PFSK-1 (cell line): Measurements from ENCODE around the gene PHLDB1.

ENCODE experiments used
- POLR2AphosphoS5 ChIP-seq: IDR thresholded peaks from 2 replicates; pipeline ENCODE4 v1.6.1; 2012; ENCODE audit warnings: low read depth, mild to moderate bottlenecking, control low read depth, low read length, moderate library complexity
- TF ChIP-seq, protein P1 (sequence below), 2 experiments: IDR thresholded peaks; 2 replicates each; pipeline versions ENCODE4 v1.6.1 to v1.8.0; 2011 to 2012; ENCODE audit warnings: low read depth in 2 of 2, low read length in 2 of 2, control low read depth in 1 of 2, inconsistent platforms in 1 of 2, mild to moderate bottlenecking in 1 of 2, moderate library complexity in 1 of 2; ENCODE audit not compliant: insufficient read depth in 1 of 2

DNA sequence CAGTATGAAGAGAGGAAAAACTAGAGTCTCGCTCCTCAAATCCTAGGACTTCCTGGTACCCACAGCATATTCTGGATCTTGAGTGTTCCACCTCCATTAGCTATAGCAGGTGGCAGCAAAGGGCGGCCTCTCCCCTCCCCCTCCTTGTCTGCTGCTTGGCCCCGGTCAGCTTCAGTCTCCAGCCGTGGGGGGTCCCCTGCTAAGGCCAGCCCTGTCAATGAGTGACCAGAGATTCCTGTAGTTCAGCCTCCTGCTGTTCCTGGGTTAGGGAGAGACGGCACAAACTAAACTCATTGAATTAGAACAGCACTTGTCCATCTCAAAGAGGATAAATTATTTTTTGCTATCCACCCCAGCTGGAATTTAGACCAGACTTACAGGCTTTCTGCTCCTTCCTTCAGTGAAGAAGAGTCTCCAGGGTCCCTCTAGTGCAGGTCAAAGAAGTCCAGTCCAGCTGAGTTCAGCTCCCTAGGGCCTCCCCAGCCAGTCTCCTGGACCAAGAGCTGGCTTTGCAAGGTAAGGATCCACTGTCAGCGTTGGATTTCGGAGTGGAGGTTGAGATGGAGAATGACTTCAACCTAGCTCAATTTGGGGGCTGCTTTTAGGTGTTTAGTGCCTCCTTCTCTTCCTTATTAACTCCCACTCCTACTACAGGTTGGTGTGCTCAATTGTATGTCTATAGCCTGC is 1.1 kb upstream of the PHLDB1 start:
- TF ChIP-seq, protein P1, sequence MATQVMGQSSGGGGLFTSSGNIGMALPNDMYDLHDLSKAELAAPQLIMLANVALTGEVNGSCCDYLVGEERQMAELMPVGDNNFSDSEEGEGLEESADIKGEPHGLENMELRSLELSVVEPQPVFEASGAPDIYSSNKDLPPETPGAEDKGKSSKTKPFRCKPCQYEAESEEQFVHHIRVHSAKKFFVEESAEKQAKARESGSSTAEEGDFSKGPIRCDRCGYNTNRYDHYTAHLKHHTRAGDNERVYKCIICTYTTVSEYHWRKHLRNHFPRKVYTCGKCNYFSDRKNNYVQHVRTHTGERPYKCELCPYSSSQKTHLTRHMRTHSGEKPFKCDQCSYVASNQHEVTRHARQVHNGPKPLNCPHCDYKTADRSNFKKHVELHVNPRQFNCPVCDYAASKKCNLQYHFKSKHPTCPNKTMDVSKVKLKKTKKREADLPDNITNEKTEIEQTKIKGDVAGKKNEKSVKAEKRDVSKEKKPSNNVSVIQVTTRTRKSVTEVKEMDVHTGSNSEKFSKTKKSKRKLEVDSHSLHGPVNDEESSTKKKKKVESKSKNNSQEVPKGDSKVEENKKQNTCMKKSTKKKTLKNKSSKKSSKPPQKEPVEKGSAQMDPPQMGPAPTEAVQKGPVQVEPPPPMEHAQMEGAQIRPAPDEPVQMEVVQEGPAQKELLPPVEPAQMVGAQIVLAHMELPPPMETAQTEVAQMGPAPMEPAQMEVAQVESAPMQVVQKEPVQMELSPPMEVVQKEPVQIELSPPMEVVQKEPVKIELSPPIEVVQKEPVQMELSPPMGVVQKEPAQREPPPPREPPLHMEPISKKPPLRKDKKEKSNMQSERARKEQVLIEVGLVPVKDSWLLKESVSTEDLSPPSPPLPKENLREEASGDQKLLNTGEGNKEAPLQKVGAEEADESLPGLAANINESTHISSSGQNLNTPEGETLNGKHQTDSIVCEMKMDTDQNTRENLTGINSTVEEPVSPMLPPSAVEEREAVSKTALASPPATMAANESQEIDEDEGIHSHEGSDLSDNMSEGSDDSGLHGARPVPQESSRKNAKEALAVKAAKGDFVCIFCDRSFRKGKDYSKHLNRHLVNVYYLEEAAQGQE (IDR thresholded peaks at IDR 0.05; ENCODE audit: insufficient read depth in 1 of 2, low read depth in 2 of 2, low read length in 2 of 2): no peak
- no peak for TF ChIP-seq POLR2AphosphoS5
